Jurkat, Clone E6-1 (cell line): ENCODE results near the gene NPAS2.

Source experiments
- DNase-seq: peaks from one replicate; pipeline ENCODE4 v3.0.0-alpha.2; 2011; ENCODE audit warnings: low read depth, low spot score
- H3K4me3 ChIP-seq: 2 replicates; pipeline ENCODE4 v1.5.1; 2011; ENCODE audit warnings: mild to moderate bottlenecking, low read length, control low read depth, moderate library complexity

Gene NPAS2

GRCh38 chr2:100875516-100876230 is 55.7 kb downstream of the NPAS2 start:
- peak; percentile 86 for DNase-seq
- H3K4me3 ChIP-seq: peak overlapping the region; percentile 48

GRCh38 chr2:100876231-100876860 is 56.4 kb downstream of the NPAS2 start:
- peak; percentile 92 for DNase-seq
- peak overlapping the region; percentile 48 for H3K4me3 ChIP-seq

GRCh38 chr2:100877555-100877954 is 57.6 kb downstream of the NPAS2 start:
- no peak overlapping the region; the same call in 1 of the 2 replicates for H3K4me3 ChIP-seq
- DNase-seq: peak; percentile 27

- DNase-seq: peak; percentile 94
Observed at GRCh38 chr2:100878000-100878791, 58.3 kb downstream of the NPAS2 start.

GRCh38 chr2:100879296-100879695 is 59.4 kb downstream of the NPAS2 start:
- no peak overlapping the region for H3K4me3 ChIP-seq
- peak; percentile 43 for DNase-seq

More at GRCh38 chr2:100878000-100878791, 58.3 kb downstream of the NPAS2 start:
- H3K4me3 ChIP-seq: peak overlapping the region; percentile 42

GRCh38 chr2:100880036-100880435 is 60.1 kb downstream of the NPAS2 start:
- no peak for DNase-seq
- H3K4me3 ChIP-seq: no peak overlapping the region

- peak; percentile 31 for DNase-seq
- no peak overlapping the region for H3K4me3 ChIP-seq
Observed at GRCh38 chr2:100880730-100881129, 60.8 kb downstream of the NPAS2 start.

GRCh38 chr2:100882645-100883613 is 63.0 kb downstream of the NPAS2 start:
- no peak overlapping the region for H3K4me3 ChIP-seq
- no peak for DNase-seq

GRCh38 chr2:100884145-100884621 is 64.2 kb downstream of the NPAS2 start:
- no peak for DNase-seq

GRCh38 chr2:100886085-100886484 is 66.1 kb downstream of the NPAS2 start:
- no peak overlapping the region for H3K4me3 ChIP-seq
- no peak for DNase-seq

More at GRCh38 chr2:100884145-100884621, 64.2 kb downstream of the NPAS2 start:
- no peak overlapping the region for H3K4me3 ChIP-seq

- H3K4me3 ChIP-seq: no peak overlapping the region
- DNase-seq: no peak
Observed at GRCh38 chr2:100887039-100887578, 67.2 kb downstream of the NPAS2 start.

- H3K4me3 ChIP-seq: no peak overlapping the region
- no peak for DNase-seq
Observed at GRCh38 chr2:100887713-100888495, 68.0 kb downstream of the NPAS2 start.

GRCh38 chr2:100888601-100889000 is 68.7 kb downstream of the NPAS2 start:
- H3K4me3 ChIP-seq: no peak overlapping the region
- DNase-seq: no peak

GRCh38 chr2:100889286-100889685 is 69.3 kb downstream of the NPAS2 start:
- H3K4me3 ChIP-seq: no peak overlapping the region
- DNase-seq: no peak

- H3K4me3 ChIP-seq: no peak overlapping the region
- DNase-seq: no peak
Observed at GRCh38 chr2:100891906-100892642, 72.1 kb downstream of the NPAS2 start.

GRCh38 chr2:100893392-100894104 is 73.6 kb downstream of the NPAS2 start:
- DNase-seq: no peak
- H3K4me3 ChIP-seq: no peak overlapping the region
